Osteoblast (primary cell): ENCODE results near the gene CPA5. TPM values are rescaled to one million over a fixed set of nuclear protein-coding genes. Genes with fewer than 3 reads are reported as not detected.
A peak's percentile ranks its signal among the peaks of the same experiment; 100 is the strongest.

Experiments used
- DNase-seq: peaks from one replicate; pipeline ENCODE4 v3.0.0; 2011; ENCODE audit warnings: low spot score, mixed read lengths; ENCODE audit not compliant: insufficient read length; ENCODE audit errors: missing footprints
- H2AFZ ChIP-seq: 2 replicates; pipeline ENCODE4 v1.6.0; 2011; ENCODE audit warnings: mild to moderate bottlenecking, low read length
- H3K27ac ChIP-seq: 2 replicates; pipeline ENCODE4 v1.5.1; 2011; ENCODE audit warnings: mild to moderate bottlenecking, low read depth, low read length, moderate library complexity
- H3K27me3 ChIP-seq: 2 replicates; pipeline ENCODE4 v1.6.0; 2012; ENCODE audit warnings: mild to moderate bottlenecking, control low read depth, inconsistent platforms, low read length, moderate library complexity; ENCODE audit not compliant: insufficient read depth
- H3K36me3 ChIP-seq: 2 replicates; pipeline ENCODE4 v1.5.1; 2011; ENCODE audit warnings: mild to moderate bottlenecking, low read length, control low read depth, moderate library complexity; ENCODE audit not compliant: insufficient read depth
- H3K4me1 ChIP-seq: 2 replicates; pipeline ENCODE4 v1.5.1; 2011; ENCODE audit warnings: mild to moderate bottlenecking, low read length, control low read depth, moderate library complexity; ENCODE audit not compliant: insufficient read depth
- H3K4me2 ChIP-seq: 2 replicates; pipeline ENCODE4 v1.6.0; 2011; ENCODE audit warnings: mild to moderate bottlenecking, low read length; ENCODE audit not compliant: insufficient read depth
- H3K4me3 ChIP-seq: fragments of 200-600 bp; sonication (generic); 3 replicates; pipeline ENCODE4 v1.5.1; 2012; ENCODE audit warnings: mild to moderate bottlenecking, low read length, inconsistent platforms; ENCODE audit not compliant: insufficient read depth
- H3K79me2 ChIP-seq: 2 replicates; pipeline ENCODE4 v1.6.0; 2012; ENCODE audit warnings: mild to moderate bottlenecking, low read length, control low read depth, inconsistent platforms; ENCODE audit not compliant: insufficient read depth
- H3K9me3 ChIP-seq: 2 replicates; pipeline ENCODE4 v1.5.1; 2011; ENCODE audit warnings: low read depth, low read length, control low read depth
- H4K20me1 ChIP-seq: 2 replicates; pipeline ENCODE4 v1.6.0; 2012; ENCODE audit warnings: mild to moderate bottlenecking, low read length, control low read depth; ENCODE audit not compliant: insufficient read depth
- CTCF ChIP-seq: IDR thresholded peaks from 2 replicates; pipeline ENCODE4 v1.5.1; 2011; ENCODE audit warnings: mild to moderate bottlenecking, low read depth, low read length, moderate library complexity; ENCODE audit errors: extremely low read depth
- total RNA-seq: library from RNA; depleted of rRNA; stranded (reverse); fragments of >200 nt; gene quantifications from 2 replicates; pipeline ENCODE4 v1.2.3, GENCODE V29; 2012

Gene CPA5
- total RNA-seq, 1 donor: not detected

DNA sequence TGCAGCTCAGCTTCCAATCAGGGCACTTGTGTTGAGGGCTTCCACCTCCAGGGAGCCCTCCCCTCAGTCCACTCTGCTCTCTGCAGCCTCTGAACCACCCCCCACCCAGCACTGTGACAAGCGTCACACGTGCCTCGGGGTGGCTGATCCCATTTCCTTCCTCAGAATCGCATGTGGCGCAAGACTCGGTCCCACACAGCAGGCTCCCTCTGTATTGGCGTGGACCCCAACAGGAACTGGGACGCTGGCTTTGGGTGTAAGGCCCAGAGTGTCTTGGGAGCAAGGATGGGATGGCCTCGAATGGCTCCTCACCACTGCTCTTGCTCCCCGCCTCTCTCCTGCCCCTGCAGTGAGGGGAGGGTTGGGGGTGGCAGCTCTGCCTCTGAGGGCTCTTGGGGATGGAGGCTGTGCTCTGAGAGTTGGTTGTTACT lies 39.8 kb downstream of the CPA5 start:
- no peak overlapping the region for H3K4me3 ChIP-seq
- H3K4me2 ChIP-seq: no peak overlapping the region
- no peaks in the 10 kb centered on the region for H3K27me3 ChIP-seq
- no peak overlapping the region for H2AFZ ChIP-seq
- no peaks in the 10 kb centered on the region for H3K9me3 ChIP-seq
- no peak overlapping the region for H3K27ac ChIP-seq
- no peak for DNase-seq
- H4K20me1 ChIP-seq: no peaks in the 10 kb centered on the region
- TF ChIP-seq CTCF: no peak
- H3K36me3 ChIP-seq: no peaks in the 10 kb centered on the region
- no peaks in the 10 kb centered on the region for H3K79me2 ChIP-seq
- peaks cover 9% of the 10 kb centered on the region for H3K4me1 ChIP-seq

DNA sequence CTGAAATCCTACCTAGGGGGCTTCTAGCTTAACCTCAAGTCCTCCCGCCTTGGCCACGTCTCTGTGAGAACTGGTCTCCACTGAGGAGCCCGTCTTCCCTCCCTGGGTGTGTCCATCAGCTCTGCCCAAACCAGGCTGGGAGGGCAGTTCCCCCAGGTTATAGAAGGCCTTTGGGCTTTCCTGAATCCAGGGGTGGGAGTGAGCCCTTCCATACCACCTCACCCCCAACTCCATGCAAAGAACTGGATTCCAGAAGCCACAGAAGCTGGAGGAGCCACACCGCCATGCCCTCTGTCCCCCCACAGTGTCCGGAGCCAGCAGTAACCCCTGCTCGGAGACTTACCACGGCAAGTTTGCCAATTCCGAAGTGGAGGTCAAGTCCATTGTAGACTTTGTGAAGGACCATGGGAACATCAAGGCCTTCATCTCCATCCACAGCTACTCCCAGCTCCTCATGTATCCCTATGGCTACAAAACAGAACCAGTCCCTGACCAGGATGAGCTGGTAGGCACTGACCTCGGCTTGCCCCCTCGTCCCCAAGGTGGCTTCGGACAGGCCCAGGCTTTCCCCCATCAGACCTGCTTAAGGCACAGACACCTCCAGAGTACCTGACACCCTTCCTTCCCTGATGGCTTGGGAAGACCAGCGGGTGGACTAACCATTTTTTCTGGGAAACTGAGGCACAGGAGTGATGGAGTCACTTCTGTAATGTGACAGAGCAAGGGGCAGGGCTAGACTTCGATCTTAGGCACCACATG lies 40.4 kb downstream of the CPA5 start:
- no peaks in the 10 kb centered on the region for H3K36me3 ChIP-seq
- H2AFZ ChIP-seq: no peak overlapping the region
- no peaks in the 10 kb centered on the region for H3K9me3 ChIP-seq
- H3K4me1 ChIP-seq: peaks cover 9% of the 10 kb centered on the region
- no peaks in the 10 kb centered on the region for H3K79me2 ChIP-seq
- H3K4me2 ChIP-seq: no peak overlapping the region
- H3K4me3 ChIP-seq: no peak overlapping the region
- no peaks in the 10 kb centered on the region for H3K27me3 ChIP-seq
- peak; percentile 27 for DNase-seq
- H3K27ac ChIP-seq: no peak overlapping the region
- no peak for TF ChIP-seq CTCF
- no peaks in the 10 kb centered on the region for H4K20me1 ChIP-seq

DNA sequence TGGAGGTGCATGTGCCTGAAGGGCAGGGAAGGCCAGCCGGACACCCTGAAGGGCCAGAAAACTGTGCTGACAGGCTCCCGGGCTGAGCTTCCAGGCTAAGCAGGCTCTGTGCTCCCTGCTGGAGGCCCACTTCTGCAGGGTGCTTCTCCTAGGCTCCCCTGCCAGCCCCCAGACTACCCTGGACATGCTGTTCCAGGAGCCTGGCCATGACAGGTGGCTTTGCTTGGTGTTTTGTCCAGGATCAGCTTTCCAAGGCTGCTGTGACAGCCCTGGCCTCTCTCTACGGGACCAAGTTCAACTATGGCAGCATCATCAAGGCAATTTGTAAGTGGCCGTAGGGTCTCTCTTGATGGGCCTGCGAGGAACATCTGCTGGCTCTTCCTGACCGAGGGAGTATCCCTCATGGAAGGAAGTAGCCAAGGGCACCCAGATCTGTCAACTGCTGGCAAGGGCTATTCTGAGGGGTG lies 41.0 kb downstream of the CPA5 start:
- Histone ChIP-seq H3K4me2 (no peak overlapping the region), H2AFZ (no peak overlapping the region), H3K27me3 (no peaks in the 10 kb centered on the region), H3K36me3 (no peaks in the 10 kb centered on the region), H3K27ac (no peak overlapping the region), H4K20me1 (no peaks in the 10 kb centered on the region), H3K9me3 (no peaks in the 10 kb centered on the region), H3K4me1 (peaks cover 9% of the 10 kb centered on the region), H3K79me2 (no peaks in the 10 kb centered on the region), H3K4me3 (no peak overlapping the region)
- no peak for TF ChIP-seq CTCF
- DNase-seq: no peak

GRCh38 chr7:130386876-130387275 lies 42.3 kb downstream of the CPA5 start:
- H3K27me3 ChIP-seq: no peaks in the 10 kb centered on the region
- H3K4me2 ChIP-seq: no peak overlapping the region
- H3K79me2 ChIP-seq: no peaks in the 10 kb centered on the region
- no peaks in the 10 kb centered on the region for H3K36me3 ChIP-seq
- H3K27ac ChIP-seq: no peak overlapping the region
- no peak overlapping the region for H3K4me3 ChIP-seq
- H3K9me3 ChIP-seq: no peaks in the 10 kb centered on the region
- TF ChIP-seq CTCF: no peak
- H2AFZ ChIP-seq: no peak overlapping the region
- peak; percentile 38 for DNase-seq
- peaks cover 12% of the 10 kb centered on the region for H3K4me1 ChIP-seq
- no peaks in the 10 kb centered on the region for H4K20me1 ChIP-seq
